Measurements from ENCODE around the gene SMIM15.

DNA sequence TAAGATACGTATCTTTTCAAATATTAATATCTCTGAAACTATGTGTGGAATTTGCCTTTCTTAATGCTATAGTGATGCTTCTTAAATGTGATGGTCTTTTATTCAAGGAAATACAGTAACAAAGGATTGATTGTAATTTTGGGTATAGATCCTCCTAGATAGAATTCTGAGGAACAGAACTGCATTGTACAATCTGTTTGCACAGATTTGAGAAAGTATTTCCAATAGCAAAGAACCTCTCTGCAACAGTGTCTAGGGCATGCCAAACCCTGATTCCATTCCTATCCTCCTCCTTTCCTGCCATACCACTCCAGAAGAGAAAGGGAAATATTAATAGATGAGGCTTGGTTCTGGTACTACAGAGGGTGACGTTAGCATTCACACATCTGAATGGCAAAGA lies 10.4 kb downstream of the SMIM15 start:
- TF ChIP-seq, protein P1, sequence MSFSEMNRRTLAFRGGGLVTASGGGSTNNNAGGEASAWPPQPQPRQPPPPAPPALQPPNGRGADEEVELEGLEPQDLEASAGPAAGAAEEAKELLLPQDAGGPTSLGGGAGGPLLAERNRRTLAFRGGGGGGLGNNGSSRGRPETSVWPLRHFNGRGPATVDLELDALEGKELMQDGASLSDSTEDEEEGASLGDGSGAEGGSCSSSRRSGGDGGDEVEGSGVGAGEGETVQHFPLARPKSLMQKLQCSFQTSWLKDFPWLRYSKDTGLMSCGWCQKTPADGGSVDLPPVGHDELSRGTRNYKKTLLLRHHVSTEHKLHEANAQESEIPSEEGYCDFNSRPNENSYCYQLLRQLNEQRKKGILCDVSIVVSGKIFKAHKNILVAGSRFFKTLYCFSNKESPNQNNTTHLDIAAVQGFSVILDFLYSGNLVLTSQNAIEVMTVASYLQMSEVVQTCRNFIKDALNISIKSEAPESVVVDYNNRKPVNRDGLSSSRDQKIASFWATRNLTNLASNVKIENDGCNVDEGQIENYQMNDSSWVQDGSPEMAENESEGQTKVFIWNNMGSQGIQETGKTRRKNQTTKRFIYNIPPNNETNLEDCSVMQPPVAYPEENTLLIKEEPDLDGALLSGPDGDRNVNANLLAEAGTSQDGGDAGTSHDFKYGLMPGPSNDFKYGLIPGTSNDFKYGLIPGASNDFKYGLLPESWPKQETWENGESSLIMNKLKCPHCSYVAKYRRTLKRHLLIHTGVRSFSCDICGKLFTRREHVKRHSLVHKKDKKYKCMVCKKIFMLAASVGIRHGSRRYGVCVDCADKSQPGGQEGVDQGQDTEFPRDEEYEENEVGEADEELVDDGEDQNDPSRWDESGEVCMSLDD (tag by site-specific recombination; IDR thresholded peaks at IDR 0.05): no peak
- TF ChIP-seq ZNF530 (tag by site-specific recombination; IDR thresholded peaks at IDR 0.05; ENCODE audit: low read depth): no peak

All from HEK293 (cell line).